Upper lobe of left lung (tissue), 6 donors: ENCODE results near the gene CPM. TPM values are rescaled to one million over a fixed set of nuclear protein-coding genes. Genes with fewer than 3 reads are reported as not detected.

Experiments
- ATAC-seq, 2 donors: fragments of 200-7000 bp; cut with Tn5 transposase; one replicate each; pipeline ENCODE4 v1.9.1; 2022; ENCODE audit warnings: mild to moderate bottlenecking in 2 of 2, moderate library complexity in 2 of 2; ENCODE audit not compliant: low FRiP score in 2 of 2
- DNase-seq, 2 donors: peaks; one replicate each; pipeline ENCODE4 v3.0.0-alpha.2; 2019 to 2020
- H3K27ac ChIP-seq, 4 donors: fragments of 200-600 bp; sonication (generic); one replicate each; pipeline ENCODE4 v1.5.1; 2016 to 2019
- H3K27me3 ChIP-seq, 4 donors: fragments of 200-600 bp; sonication (generic); one replicate each; pipeline ENCODE4 v1.5.1; 2017 to 2019
- H3K36me3 ChIP-seq, 4 donors: fragments of 200-600 bp; sonication (generic); one replicate each; pipeline ENCODE4 v1.5.1; 2016 to 2019
- H3K4me1 ChIP-seq, 4 donors: fragments of 200-600 bp; sonication (generic); one replicate each; pipeline ENCODE4 v1.5.1; 2018 to 2019
- H3K4me3 ChIP-seq, 4 donors: fragments of 200-600 bp; sonication (generic); one replicate each; pipeline ENCODE4 v1.5.1; 2017 to 2019; ENCODE audit warnings: mild to moderate bottlenecking in 2 of 4, moderate library complexity in 1 of 4
- H3K9me3 ChIP-seq, 4 donors: fragments of 200-600 bp; sonication (generic); one replicate each; pipeline ENCODE4 v1.5.1; 2018 to 2019
- CTCF ChIP-seq, 6 experiments: fragments of 450-650 bp in 4 of 6; fragments of 200-600 bp in 2 of 6; sonication (generic) in 2 of 6; IDR thresholded peaks; one replicate each; pipeline ENCODE4 v1.5.1; 2016 to 2019; ENCODE audit warnings: antibody characterized with exemption in 6 of 6
- EP300 ChIP-seq, 4 donors: sonication (generic); formaldehyde crosslinking; IDR thresholded peaks; one replicate each; pipeline ENCODE4 v1.5.1; 2017; ENCODE audit warnings: antibody characterized with exemption in 4 of 4, control low read depth in 2 of 4
- POLR2A ChIP-seq, 4 donors: fragments of 450-650 bp; IDR thresholded peaks; one replicate each; pipeline ENCODE4 v1.5.1; 2016 to 2017; ENCODE audit warnings: antibody characterized with exemption in 4 of 4, mild to moderate bottlenecking in 2 of 4
- POLR2AphosphoS5 ChIP-seq, 2 donors: sonication (generic); formaldehyde crosslinking; IDR thresholded peaks; one replicate each; pipeline ENCODE4 v1.5.1; 2017; ENCODE audit warnings: antibody characterized with exemption in 2 of 2
- WGBS, 2 donors: methylation state at CpG; one replicate each; pipeline ENCODE4 v1.1.5; 2017 to 2018; 5-methylcytosine and 5-hydroxymethylcytosine counted together
- total RNA-seq, 6 donors: library from RNA; depleted of rRNA in 4 of 6; stranded (reverse); fragments of >200 nt in 4 of 6; gene quantifications; one replicate each; pipeline versions ENCODE4 v1.1.0 to v1.2.1, GENCODE V29; 2016 to 2021
- donor health status: DM: no; HTN: no; CAD: no; lungs with moderate emphysema.
- donor health status: DM: no; HTN: yes; CAD: no; lungs with severe emphysema.

Gene CPM
- 100 to 1,000 TPM; 143 to 393 (median 303) TPM for total RNA-seq

- WGBS, 2 donors: 13 to 44% methylated on average over 14 to 60 of the region's 96 CpGs
- H3K27ac ChIP-seq: peak within 1 kb of the TSS; percentile 86
- H3K36me3 ChIP-seq: no peaks in the 10 kb centered on the region
- H3K4me3 ChIP-seq: peak within 1 kb of the TSS; percentile 75 to 89 (median 82)
- no peaks in the 10 kb centered on the region for H3K27me3 ChIP-seq
- ATAC-seq (peak; percentile 97 to 98), DNase-seq (peak; percentile 91 to 96)
- TF ChIP-seq POLR2A (IDR thresholded peaks at IDR 0.05) (peak in 3 of 4 donors; percentile 90 to 99 (median 99)), POLR2AphosphoS5 (IDR thresholded peaks at IDR 0.05) (peak; percentile 53 to 92), EP300 (IDR thresholded peaks at IDR 0.05) (no peak), CTCF (IDR thresholded peaks at IDR 0.05) (peak in 1 of 6 experiments; percentile 15)
- no peaks in the 10 kb centered on the region for H3K9me3 ChIP-seq
- peaks cover 7 to 13% (median 10%) of the 10 kb centered on the region in 4 donors for H3K4me1 ChIP-seq
These were observed at the start of gene CPM for GRCh38 chr12:68932961-68933893. Gene CPM (minus strand): TSS chr12:68933171. CDS start chr12:68932837, 334 bp downstream.

- Histone ChIP-seq H3K4me1 (peaks cover 9 to 18% (median 14%) of the 10 kb centered on the region in 4 donors), H3K27me3 (no peaks in the 10 kb centered on the region), H3K4me3 (no peak overlapping the region), H3K27ac (peak overlapping the region in 1 of 4 donors; percentile 14), H3K9me3 (peaks cover 0 to 8% (median 3%) of the 10 kb centered on the region in 4 donors), H3K36me3 (no peaks in the 10 kb centered on the region)
- 50 to 55% methylated on average over 4 of the region's 4 CpGs for WGBS, 2 donors
- DNase-seq (no peak), ATAC-seq (no peak)
- TF ChIP-seq CTCF (IDR thresholded peaks at IDR 0.05): no peak
- peak in 2 of 4 donors; percentile 46 to 64 for TF ChIP-seq EP300 (IDR thresholded peaks at IDR 0.05)
- TF ChIP-seq POLR2A (IDR thresholded peaks at IDR 0.05): no peak
- no peak for TF ChIP-seq POLR2AphosphoS5 (IDR thresholded peaks at IDR 0.05)
These were observed 48.5 kb upstream of the CPM start for GRCh38 chr12:68981516-68981915.

GRCh38 chr12:68980476-68981212, 47.7 kb upstream of the CPM start:
- WGBS, 2 donors: 89 to 91% methylated on average over 10 of the region's 10 CpGs
- Histone ChIP-seq H3K9me3 (peaks cover 0 to 8% (median 3%) of the 10 kb centered on the region in 4 donors), H3K27ac (no peak overlapping the region), H3K4me1 (peaks cover 11 to 22% (median 15%) of the 10 kb centered on the region in 4 donors), H3K36me3 (no peaks in the 10 kb centered on the region), H3K27me3 (no peaks in the 10 kb centered on the region), H3K4me3 (no peak overlapping the region)
- DNase-seq (no peak), ATAC-seq (no peak)
- TF ChIP-seq CTCF (IDR thresholded peaks at IDR 0.05) (no peak), EP300 (IDR thresholded peaks at IDR 0.05) (no peak), POLR2AphosphoS5 (IDR thresholded peaks at IDR 0.05) (no peak), POLR2A (IDR thresholded peaks at IDR 0.05) (no peak)

- DNase-seq (no peak), ATAC-seq (peak in 1 of 2 donors; percentile 28)
- TF ChIP-seq EP300 (IDR thresholded peaks at IDR 0.05) (no peak), POLR2A (IDR thresholded peaks at IDR 0.05) (no peak), POLR2AphosphoS5 (IDR thresholded peaks at IDR 0.05) (no peak), CTCF (IDR thresholded peaks at IDR 0.05) (no peak)
- Histone ChIP-seq H3K9me3 (peaks cover 0 to 8% (median 3%) of the 10 kb centered on the region in 4 donors), H3K27ac (peak overlapping the region in 3 of 4 donors; percentile 6 to 54 (median 45)), H3K4me3 (no peak overlapping the region), H3K36me3 (no peaks in the 10 kb centered on the region), H3K27me3 (no peaks in the 10 kb centered on the region), H3K4me1 (peaks cover 11 to 22% (median 15%) of the 10 kb centered on the region in 4 donors)
- WGBS, 2 donors: 37 to 50% methylated on average over 2 of the region's 2 CpGs
These were observed 45.7 kb upstream of the CPM start for GRCh38 chr12:68978678-68979077.
